ENCODE results near the gene TEX22. TPM values are rescaled to one million over a fixed set of nuclear protein-coding genes. Genes with fewer than 3 reads are reported as not detected.
A peak's percentile ranks its signal among the peaks of the same experiment; 100 is the strongest.

Gene TEX22
- total and polyA plus RNA-seq, 7 donors: 0.50 TPM; not detected in 6

- no peak overlapping the region for H3K4me3 ChIP-seq
- no peak overlapping the region for H3K27ac ChIP-seq
- peaks cover 0 to 33% (median 27%) of the 10 kb centered on the region in 4 donors for H3K4me1 ChIP-seq
- WGBS, 2 donors: 74 to 80% methylated on average over 17 of the region's 17 CpGs
- DNase-seq: peak; percentile 66
- intact Hi-C loops (cut with DNase I): loop anchor here (5.0 kb wide), 1 partner anchor 40 kb away; no protein-coding TSS in a partner anchor
- TF ChIP-seq POLR2A (IDR thresholded peaks at IDR 0.05): no peak
- no peak for TF ChIP-seq CTCF (IDR thresholded peaks at IDR 0.05)
- H3K27me3 ChIP-seq: peaks cover 10 to 34% (median 24%) of the 10 kb centered on the region in 3 donors
- no peaks in the 10 kb centered on the region for H3K9me3 ChIP-seq
- H3K36me3 ChIP-seq: no peaks in the 10 kb centered on the region
Measured at GRCh38 chr14:105411985-105412770, 13.8 kb downstream of the TEX22 start.

GRCh38 chr14:105412771-105413543, 14.6 kb downstream of the TEX22 start:
- 73 to 84% methylated on average over 8 of the region's 8 CpGs for WGBS, 2 donors
- no peak for DNase-seq
- Histone ChIP-seq H3K9me3 (no peaks in the 10 kb centered on the region), H3K36me3 (no peaks in the 10 kb centered on the region), H3K27me3 (peaks cover 10 to 34% (median 24%) of the 10 kb centered on the region in 3 donors), H3K27ac (no peak overlapping the region), H3K4me3 (no peak overlapping the region), H3K4me1 (peaks cover 0 to 33% (median 27%) of the 10 kb centered on the region in 4 donors)
- intact Hi-C loops (cut with DNase I): loop anchor here (5.0 kb wide), 1 partner anchor 41 kb away; no protein-coding TSS in a partner anchor
- TF ChIP-seq EP300 (IDR thresholded peaks at IDR 0.05) (no peak), CTCF (IDR thresholded peaks at IDR 0.05) (no peak), POLR2A (IDR thresholded peaks at IDR 0.05) (no peak), POLR2AphosphoS5 (IDR thresholded peaks at IDR 0.05) (no peak)

- Histone ChIP-seq H3K4me3 (no peak overlapping the region), H3K36me3 (no peaks in the 10 kb centered on the region), H3K27ac (no peak overlapping the region), H3K4me1 (peaks cover 0 to 37% (median 29%) of the 10 kb centered on the region in 4 donors), H3K9me3 (no peaks in the 10 kb centered on the region), H3K27me3 (peaks cover 10 to 34% (median 24%) of the 10 kb centered on the region in 3 donors)
- intact Hi-C loops (cut with DNase I): loop anchor here (5.0 kb wide), 1 partner anchor 41 kb away; no protein-coding TSS in a partner anchor
- no peak for DNase-seq
- WGBS, 2 donors: 96 to 98% methylated on average over 2 of the region's 2 CpGs
- TF ChIP-seq EP300 (IDR thresholded peaks at IDR 0.05) (no peak), POLR2A (IDR thresholded peaks at IDR 0.05) (no peak), POLR2AphosphoS5 (IDR thresholded peaks at IDR 0.05) (no peak), CTCF (IDR thresholded peaks at IDR 0.05) (no peak)
Measured at GRCh38 chr14:105413544-105413886, 15.2 kb downstream of the TEX22 start.

GRCh38 chr14:105414456-105415371, 16.4 kb downstream of the TEX22 start:
- Histone ChIP-seq H3K36me3 (no peaks in the 10 kb centered on the region), H3K27me3 (peaks cover 10 to 34% (median 24%) of the 10 kb centered on the region in 3 donors), H3K4me1 (peaks cover 0 to 47% (median 37%) of the 10 kb centered on the region in 4 donors), H3K9me3 (no peaks in the 10 kb centered on the region), H3K27ac (peak overlapping the region; percentile 77 to 82 (median 80)), H3K4me3 (peak overlapping the region; percentile 20 to 59 (median 56))
- peak; percentile 90 for DNase-seq
- 9 to 16% methylated on average over 79 of the region's 79 CpGs for WGBS, 2 donors
- intact Hi-C loops (cut with DNase I): loop anchor here (1.0 to 5.0 kb wide), 3 partner anchors 16 to 102 kb away; partner anchors contain the start of genes PACS2 and TEX22
- TF ChIP-seq CTCF (IDR thresholded peaks at IDR 0.05): peak; percentile 11 to 86 (median 46)
- no peak for TF ChIP-seq EP300 (IDR thresholded peaks at IDR 0.05)
- TF ChIP-seq POLR2A (IDR thresholded peaks at IDR 0.05): no peak
- peak in 2 of 4 donors; percentile 57 to 60 for TF ChIP-seq POLR2AphosphoS5 (IDR thresholded peaks at IDR 0.05)

Measured in sigmoid colon (tissue), 7 donors.